HG03469 (cell line): ENCODE data around the gene SASH1.

Experiments
- ATAC-seq: cut with Tn5 transposase; IDR thresholded peaks from one replicate; pipeline ENCODE4 v1.9.1; 2021; ENCODE audit warnings: mild to moderate bottlenecking, moderate library complexity, moderate number of reproducible peaks; ENCODE audit not compliant: unreplicated experiment

Gene SASH1

DNA sequence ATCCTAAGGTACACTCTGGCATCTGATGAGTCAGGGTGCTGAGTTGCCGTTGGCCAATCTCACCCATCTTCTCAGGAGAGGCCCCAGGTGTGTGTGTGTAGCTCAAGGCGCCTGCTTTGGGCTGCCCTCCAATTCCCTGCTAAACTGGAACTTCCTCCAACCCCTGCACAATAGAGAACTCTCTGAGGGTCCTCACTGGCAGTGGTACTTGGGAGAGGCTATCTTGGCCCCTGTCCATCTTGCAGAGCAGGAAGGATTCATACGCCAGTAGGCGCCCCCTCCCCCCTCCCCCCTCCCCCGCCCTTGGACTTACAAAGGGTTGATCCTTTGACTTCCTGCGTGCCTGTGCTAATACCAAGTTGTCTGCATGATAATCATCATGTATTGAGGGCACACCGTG lies 173.6 kb downstream of the SASH1 start:
- no peak for ATAC-seq

DNA sequence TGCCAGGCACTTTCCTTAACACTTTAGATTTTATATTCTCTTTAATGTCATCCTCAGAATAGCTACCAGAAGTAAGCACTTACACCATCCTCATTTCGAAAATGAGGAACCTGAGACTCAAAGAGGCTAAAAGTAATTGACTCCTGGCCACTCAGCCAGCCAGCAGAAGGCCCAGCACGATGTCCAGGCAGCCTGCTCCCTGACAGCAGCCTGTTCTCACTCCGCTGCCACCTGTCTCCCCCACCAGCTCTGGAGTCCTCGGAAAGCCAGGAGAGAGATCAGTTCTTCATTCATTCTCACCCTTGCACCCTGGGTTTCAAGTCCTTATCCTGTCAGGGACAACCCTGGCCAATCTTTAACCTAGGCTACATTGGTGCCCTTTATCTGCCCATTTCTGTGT lies 174.0 kb downstream of the SASH1 start:
- no peak for ATAC-seq

DNA sequence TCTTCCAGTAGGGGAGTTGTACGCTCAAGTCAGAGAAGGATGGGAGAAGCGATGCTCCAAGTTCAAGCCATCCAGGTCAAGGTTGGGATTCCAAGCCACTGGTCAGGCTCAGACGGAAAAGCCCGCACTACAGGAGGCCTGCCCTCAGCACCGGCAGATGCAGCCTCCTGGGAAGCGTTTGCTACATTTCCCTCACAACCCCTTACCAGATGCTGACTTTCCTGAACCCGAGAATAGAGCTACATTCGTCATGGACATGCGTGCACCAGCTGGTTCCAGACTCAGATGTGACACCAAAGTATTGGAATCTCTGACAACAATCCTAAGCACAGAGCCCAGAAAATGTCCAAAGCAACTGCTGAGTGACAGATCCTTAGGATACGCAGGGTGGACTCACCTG lies 174.8 kb downstream of the SASH1 start:
- ATAC-seq: no peak

DNA sequence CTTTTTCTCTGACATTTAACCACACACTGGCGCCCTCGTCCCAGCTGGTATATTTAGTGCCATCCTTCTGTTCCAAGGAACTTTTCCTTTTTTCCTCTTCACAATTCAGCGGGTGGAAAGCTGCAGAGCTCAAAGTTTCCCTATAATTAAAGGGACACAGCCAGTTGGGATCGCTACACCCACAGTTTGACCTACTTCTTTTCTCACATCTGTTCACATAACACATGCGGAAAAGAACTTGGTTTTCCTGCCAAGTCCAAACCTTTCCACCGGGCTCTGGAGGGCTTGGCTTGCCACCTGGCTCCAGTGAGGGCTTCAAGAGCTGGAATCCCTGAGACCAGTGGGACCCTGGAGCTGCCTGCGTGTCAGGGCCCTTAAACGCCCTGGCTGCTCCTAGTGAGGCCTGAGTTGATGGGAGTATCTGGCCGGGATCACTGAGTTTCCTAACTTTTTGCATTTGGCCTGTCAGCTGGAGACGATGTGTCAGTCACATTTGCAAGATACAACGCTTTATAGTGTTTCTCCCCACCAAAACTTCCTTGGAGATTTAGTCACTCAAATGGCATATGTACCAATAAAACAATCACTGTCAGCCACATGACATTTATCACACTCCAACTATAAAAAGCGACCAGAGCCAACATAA lies 176.0 kb downstream of the SASH1 start:
- ATAC-seq: no peak

DNA sequence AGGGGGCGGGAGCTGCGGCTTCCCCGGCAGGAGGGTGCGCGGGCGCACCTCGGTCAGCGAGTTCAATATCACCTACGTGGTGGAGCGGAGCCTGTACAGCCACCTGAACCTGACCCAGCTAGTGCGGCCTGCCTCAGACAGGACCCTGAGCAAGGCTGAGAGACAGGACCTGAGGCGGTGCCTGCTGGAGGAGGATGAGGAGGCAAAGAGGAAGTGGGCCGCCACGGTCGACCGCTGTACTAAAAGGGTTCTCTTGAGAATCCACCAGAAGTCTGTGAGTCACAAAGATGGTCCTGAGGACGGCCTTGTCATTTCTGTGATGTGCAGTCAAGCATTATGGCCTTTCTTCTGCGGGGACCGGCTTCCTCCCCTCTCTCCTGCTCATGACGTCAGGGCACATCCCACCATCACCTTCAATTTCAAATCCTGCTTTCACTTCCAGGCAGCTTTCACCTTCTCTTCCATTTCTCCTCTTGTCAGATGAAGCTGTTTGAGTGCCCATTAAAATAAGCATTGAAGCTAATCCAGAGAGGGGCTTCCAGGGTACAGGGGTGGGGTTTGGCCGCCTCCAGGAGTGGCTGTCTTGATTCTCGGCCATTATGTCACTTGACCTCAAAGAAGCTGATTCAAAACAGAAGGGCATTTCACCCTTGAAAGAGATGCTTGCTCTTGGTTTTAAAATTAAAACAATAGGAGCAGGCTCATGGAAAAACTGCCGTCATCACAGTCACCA lies 177.6 kb downstream of the SASH1 start:
- peak; percentile 94 for ATAC-seq

DNA sequence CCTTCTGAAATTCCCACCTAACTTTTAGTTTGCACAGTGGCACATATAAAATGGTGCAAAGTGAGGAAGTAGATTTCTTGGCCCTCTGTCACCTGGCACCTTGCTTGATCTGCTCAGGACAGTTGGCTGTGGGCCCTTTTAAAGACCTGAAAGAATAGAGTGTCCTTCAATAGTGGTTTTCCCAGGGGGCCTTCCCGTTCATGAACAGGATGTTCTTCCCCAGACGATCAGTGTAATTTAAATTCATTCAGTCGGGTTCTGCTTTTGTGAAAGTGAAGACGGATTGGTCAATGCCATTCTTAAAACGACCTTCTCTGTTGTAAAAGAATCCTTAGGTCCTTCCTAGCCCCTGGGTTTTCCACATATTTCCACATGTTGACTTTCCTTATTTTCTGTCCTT lies 178.5 kb downstream of the SASH1 start:
- no peak for ATAC-seq

DNA sequence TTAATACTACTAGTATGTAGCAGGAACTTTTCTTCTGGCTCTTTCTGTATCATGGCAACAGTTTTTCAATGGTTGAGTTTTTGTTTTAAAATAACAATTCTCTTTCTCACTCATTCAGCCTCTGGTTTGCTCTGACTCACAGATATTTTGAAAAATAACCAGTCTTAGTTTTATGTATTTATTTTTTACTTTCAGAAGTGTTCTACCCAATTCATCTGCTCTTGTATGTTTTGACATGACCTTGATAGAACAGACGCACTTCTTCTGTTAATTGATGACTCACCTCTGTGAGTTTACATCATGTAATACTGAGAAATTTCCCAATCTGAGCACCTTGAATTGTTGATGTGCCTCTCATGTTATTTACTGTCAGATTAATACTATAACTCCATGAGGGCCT lies 178.9 kb downstream of the SASH1 start:
- no peak for ATAC-seq

DNA sequence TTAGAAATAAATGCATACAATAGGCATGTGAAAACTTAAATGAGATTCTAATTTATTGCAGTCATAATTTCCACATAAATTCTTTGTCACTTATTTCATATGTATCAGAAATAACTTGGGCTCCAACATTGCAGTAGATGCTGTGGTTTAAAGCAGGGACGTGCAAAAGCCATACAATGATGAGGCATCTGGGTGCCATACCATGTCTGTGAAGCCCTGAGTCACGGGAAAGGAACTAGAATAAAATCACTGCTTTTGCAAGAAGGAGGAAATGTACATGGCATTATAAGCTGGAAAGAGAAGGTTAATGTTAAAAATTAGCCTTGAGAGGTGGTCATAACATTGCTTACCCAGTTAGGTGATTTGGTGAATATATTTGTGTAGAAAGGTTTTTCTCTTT lies 180.4 kb downstream of the SASH1 start:
- ATAC-seq: no peak

DNA sequence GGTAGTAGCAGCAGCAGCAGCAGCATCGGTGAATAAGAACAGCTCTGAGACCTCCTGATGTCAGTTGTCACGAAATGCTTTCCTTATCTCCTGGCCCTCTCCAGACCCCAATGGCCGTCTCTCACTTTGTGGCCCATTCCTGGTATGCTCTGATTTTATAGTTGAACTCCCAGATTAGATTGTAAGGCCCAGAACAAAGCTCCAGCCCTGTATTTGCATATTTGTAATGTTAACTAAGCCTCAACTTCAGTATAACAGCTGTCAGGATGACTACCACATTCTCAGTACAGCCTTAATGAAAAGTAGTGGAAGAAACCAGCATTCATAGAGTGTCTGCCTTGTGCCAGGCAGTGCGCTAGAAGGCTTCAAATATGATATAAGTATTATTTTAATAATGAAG lies 180.9 kb downstream of the SASH1 start:
- no peak for ATAC-seq

DNA sequence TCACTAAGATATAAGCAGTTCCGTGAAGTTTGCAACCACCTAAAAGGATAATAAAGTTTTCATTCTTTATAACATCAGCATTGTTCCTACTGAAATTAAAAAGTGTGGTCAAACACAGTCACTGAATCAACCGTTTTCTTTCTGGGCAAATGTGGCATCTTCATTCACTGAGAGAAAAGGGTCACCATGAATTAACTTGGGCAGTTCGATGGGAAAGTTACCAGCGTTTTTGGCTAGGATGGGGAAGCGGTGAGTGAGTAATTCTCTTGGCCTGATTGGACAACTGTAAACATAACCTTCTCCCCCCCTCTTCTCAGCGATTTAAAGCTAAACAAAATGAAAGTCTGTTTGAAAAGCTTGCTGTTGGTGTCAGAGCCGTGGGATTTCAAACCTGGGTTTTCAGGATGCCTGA lies 181.8 kb downstream of the SASH1 start:
- ATAC-seq: no peak

DNA sequence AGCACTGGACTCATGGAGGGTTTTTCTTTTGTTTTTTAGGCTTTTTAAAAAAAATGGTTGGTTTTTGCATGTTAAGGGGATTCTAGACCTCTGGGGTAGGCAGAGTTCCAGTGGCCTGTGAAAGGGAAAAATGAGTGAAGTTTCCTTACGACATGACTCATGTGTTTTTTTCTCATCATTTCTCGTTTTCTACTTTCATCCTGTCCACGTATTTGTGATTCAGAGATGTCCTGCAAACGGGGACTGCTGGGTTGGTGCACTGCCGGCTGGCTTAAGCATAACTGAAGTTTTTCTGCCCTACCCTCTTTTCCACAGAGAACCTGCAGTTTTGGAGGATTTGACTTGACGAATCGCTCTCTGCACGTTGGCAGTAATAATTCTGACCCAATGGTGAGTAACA lies 182.3 kb downstream of the SASH1 start:
- ATAC-seq: no peak

DNA sequence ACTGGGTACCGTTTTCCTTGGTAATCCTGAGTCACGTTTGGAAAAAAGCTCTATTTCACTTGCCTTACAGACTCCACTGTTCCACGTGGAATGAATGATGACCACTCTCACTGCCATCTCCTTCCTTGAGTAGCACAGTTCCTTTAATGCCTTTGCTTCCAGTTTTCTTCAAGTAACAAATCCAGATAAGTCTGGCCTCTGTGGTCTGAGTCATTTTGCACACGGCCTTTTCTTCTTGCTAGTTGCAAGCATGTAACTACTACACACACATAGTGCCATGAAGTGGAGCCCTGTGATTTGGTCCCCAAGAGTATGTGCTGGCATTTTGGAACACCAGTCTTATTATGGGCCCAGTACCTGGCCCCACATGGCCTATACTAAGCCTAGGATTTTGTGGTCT lies 182.8 kb downstream of the SASH1 start:
- no peak for ATAC-seq

DNA sequence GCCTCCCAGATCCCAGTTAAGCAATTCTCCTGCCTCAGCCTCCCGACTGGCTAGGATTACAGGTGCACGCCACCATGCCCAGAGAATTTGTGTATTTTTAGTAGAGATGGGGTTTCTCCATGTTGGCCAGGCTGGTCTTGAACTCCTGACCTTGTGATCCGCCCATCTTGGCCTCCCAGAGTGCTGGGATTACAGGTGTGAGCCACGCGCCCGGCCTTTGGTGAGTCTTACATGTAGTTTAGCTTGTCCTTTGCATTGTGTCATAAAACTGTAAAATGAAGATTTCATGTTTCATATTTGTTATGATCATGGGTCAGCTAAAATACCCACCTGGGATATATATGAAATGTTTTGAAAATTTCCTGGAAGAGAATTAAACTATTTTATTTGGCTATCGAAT lies 183.5 kb downstream of the SASH1 start:
- ATAC-seq: no peak

DNA sequence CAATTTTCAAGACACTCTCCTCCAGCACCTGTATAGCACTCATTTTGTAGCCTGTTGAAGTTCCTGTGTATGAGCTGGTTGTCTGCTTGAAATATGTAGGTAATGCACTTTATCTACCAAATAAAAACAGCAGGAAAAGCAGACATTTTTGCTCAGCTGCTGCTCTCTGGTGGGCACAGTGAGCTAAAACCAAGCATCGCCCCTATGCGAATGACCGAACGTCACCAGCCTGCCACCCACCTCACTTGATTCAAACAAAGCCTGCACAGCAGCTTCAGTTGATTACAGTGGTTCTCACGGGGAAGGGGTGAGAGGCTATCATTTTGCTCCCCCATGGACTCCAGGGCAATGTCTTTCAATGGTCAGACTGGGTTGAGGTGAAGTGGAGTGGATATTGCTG lies 185.7 kb downstream of the SASH1 start:
- no peak for ATAC-seq

DNA sequence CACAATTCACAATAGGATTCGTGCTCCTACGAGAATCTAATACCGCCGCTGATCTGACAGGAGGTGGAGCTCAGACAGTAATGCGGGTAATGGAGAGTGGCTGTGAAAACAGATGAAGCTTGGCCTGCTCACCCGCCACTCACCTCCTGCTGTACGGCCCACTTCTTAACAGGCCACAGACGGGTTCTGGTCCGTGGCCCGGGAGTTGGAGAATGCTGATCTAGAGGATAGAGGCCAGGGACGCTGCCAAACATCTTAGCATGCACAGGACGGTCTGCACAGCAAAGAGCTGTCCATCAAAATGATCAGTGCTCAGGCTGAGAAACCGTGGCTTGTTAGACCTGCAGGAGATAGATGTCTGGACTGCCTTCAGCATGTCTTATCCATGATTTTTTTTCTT lies 186.4 kb downstream of the SASH1 start:
- no peak for ATAC-seq

DNA sequence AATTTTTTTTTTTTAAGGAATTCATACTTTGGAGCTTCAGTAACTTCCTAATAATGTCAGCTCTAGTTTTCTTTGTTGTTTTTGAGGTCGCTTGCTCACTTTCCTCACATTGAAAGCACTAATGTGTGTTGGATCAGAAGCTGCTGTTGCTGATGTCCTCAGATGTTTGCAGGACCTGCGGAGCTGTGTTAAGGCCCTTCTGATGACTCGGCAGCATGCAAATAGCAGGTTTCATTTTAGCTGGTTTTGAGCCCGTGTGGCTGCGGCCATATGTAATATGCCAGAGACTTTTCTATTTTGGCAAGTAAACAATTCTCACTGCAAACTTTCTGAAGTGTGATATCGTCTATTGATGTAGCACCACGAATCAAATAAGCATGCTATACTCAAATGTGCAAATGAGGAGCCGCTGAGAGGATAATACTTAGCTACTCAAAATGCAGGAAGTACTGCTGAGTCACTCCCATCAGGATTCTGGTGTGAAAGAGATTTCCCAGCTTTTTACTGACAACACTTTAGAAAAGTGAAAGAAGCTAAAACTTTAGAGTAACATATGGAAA lies 187.8 kb downstream of the SASH1 start:
- peak; percentile 75 for ATAC-seq

DNA sequence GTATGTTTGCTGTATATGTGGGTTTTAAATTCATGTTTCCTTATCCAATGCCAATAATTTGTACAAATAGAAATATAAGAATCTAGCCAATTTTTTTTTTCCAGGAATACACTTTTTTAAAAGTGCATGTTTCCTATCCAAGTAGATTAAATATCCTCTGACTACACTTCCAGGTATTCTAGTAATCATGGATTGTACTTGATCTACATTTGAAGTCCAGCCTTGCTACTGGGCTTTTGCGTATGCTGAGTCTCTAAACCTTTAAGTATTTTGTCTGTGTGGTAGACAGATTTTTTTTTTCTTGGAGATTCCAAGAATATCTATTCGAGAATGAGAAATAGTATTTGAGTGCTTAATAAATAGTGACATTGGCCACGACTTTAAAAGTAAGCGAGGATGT lies 188.3 kb downstream of the SASH1 start:
- no peak for ATAC-seq

DNA sequence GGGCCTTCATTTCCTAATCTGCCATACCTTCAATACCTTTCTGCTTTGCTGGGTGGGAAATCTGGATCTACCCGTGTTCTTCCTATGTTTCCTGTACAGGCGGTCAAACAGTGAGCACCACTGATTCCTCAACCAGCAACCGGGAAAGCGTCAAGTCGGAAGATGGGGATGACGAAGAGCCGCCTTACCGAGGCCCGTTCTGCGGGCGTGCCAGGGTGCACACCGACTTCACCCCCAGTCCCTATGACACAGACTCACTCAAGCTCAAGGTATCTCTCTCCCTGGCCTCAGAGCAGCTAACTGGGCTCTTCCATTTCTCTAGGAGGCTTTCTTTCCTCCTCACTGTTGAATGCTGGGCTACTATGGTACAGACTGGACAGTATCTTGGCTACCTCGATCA lies 190.1 kb downstream of the SASH1 start:
- ATAC-seq: no peak

DNA sequence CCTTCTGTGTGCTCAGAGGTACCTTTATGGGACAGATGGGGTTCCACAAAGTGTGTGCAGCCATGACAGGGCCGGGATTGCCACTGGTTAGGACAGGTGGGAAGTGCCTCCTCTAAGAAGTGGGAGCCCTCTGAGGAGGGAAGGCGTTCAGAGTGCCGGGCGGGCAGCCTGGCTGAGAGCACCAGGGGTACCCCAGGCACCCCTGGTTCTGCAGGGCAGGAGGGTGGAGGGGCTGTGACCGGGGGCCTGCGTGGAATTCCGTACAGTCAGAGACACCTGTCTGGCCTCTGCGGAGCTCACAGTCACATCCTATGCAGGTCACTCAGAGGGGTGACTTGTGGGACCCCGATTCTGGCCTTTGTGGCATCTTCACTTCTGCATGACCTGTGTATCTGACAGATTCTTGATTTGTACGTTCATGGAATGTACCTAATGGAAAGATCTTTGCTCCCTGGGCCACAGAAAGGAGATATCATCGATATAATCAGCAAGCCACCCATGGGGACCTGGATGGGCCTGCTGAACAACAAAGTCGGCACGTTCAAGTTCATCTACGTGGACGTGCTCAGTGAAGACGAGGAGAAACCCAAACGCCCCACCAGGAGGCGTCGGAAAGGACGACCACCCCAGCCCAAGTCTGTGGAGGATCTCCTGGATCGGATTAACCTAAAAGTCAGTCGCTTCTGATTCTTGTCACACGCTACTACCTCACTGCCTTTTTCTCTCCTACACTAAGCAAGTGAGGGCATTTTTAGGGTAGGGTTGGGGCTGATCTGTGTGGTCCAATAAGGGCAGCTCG lies 190.9 kb downstream of the SASH1 start:
- ATAC-seq: no peak

DNA sequence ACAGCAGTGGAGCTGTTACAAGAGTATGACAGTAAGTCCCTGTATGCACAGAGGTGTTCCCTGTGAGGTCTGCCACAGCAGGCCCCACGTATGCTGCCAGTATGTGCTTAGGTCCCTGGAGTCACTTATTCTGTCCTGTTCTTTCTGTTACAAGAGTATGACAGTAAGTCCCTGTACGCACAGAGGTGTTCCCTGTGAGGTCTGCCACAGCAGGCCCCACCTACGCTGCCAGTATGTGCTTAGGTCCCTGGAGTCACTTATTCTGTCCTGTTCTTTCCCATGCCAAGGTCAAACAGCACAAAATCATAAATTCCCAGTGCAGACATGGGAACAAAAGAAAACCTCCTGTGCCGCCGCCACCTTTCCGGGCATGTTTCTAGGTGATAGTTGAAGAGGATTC lies 192.2 kb downstream of the SASH1 start:
- no peak for ATAC-seq

DNA sequence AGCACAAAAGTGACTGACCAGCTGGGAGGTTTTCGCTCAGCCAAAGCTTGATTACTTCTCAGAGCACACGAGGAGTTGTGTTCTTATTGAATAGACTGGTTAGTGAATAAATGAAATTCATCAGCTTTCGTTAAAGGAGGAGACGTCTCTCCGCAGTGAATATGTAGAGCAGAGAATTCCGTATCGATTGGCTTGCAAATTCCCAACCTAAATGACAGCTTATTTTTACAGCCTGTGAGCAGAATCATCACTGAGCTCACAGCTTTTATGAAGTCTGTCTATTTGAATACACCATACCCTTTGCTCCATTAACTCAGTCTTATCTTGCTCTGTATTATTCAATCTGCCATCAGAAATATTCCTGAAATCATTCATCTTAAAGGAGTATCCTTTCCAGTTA lies 192.7 kb downstream of the SASH1 start:
- no peak for ATAC-seq

DNA sequence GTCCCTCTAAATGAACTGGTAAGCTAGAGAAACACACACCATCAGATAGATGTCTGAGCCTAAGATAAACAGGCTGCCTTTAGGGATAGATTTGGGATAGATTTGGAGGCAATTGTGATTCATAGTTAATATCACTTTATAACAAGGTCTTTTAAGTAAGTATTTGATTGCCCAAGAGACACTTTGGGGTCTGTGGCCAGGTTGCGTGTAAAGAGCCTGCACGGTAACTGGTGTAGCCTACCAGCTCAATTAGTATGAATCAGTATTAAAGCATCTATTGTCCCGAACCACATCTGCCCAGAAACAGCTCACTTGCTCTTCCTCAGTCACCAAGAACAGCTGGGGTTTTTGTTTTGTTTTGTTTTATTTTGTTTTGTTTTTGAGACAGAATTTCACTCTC lies 193.3 kb downstream of the SASH1 start:
- no peak for ATAC-seq
